Measurements from ENCODE around the gene PDE4B.
"Not testable (repeated sequence)": the region's sequence is repeated elsewhere in the genome, so short reads cannot be mapped to it uniquely, and the experiment has no call there.

Gene PDE4B

DNA sequence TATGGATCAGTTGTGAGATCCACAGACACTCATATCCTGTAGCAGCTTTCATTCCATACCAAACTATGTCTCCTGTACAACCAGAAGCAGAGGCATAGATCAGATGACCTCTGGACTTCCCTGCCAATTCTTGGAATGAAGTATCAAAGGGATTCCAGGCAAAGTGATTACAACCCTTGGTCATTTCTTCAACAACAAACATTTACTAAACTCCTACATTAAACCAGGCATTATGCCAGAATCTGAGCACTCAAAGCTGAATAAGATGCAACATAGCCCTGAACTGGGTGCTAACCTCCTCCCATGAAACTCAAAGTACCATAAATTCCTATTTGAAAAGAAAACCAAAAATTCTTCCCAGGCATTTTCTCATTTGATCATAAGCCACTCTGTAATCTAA lies 620.0 kb downstream of the PDE4B start:
- intact Hi-C loops (cut with micrococcal nuclease) = no loop called here
- Mint-ChIP-seq H3K27me3 (peaks cover 3% of the 10 kb centered on the region), H3K27ac (no peak overlapping the region)

GRCh38 chr1:66413136-66413837 lies 620.6 kb downstream of the PDE4B start:
- H3K27ac Mint-ChIP-seq = no peak overlapping the region
- intact Hi-C loops (cut with micrococcal nuclease) = no loop called here
- H3K27me3 Mint-ChIP-seq = peaks cover 3% of the 10 kb centered on the region

More for the DNA sequence above, 620.0 kb downstream of the PDE4B start:
- Mint-ChIP-seq H3K36me3 (ENCODE audit: low read depth) (peaks cover 7% of the 10 kb centered on the region), H3K4me3 (no peak overlapping the region), H3K4me1 (ENCODE audit: low read depth) (peaks cover 61% of the 10 kb centered on the region), H3K9me3 (peaks cover 24% of the 10 kb centered on the region)

GRCh38 chr1:66413838-66414175 lies 621.1 kb downstream of the PDE4B start:
- peaks cover 3% of the 10 kb centered on the region for H3K27me3 Mint-ChIP-seq
- peaks cover 69% of the 10 kb centered on the region for H3K4me1 Mint-ChIP-seq (ENCODE audit: low read depth)
- H3K27ac Mint-ChIP-seq = no peak overlapping the region
- intact Hi-C loops (cut with micrococcal nuclease) = no loop called here
- H3K9me3 Mint-ChIP-seq = peaks cover 30% of the 10 kb centered on the region
- peaks cover 13% of the 10 kb centered on the region for H3K36me3 Mint-ChIP-seq (ENCODE audit: low read depth)
- H3K4me3 Mint-ChIP-seq = no peak overlapping the region

More at GRCh38 chr1:66413136-66413837, 620.6 kb downstream of the PDE4B start:
- H3K9me3 Mint-ChIP-seq = peaks cover 30% of the 10 kb centered on the region
- H3K4me3 Mint-ChIP-seq = no peak overlapping the region
- peaks cover 13% of the 10 kb centered on the region for H3K36me3 Mint-ChIP-seq (ENCODE audit: low read depth)
- peaks cover 64% of the 10 kb centered on the region for H3K4me1 Mint-ChIP-seq (ENCODE audit: low read depth)

DNA sequence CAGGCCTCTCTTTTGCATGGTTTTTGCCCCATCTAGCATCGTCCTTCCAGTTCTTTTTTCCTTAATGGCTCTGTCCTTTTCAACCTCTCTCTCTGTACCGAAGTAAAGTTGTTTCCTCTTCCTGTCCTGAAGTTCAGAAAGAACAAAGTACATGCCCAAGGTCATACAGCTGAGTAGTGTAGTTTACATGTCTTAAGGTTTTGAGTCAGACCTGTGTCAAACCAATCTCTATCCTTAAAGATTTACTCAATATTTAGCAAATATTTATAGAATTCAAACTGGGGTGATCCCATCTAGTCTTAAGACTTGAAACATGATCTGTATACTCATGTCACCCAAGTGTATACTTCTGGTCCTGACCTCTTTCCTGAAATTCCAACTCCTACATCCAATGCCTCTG lies 622.6 kb downstream of the PDE4B start:
- H3K27ac Mint-ChIP-seq = no peak overlapping the region
- no peak overlapping the region for H3K4me3 Mint-ChIP-seq
- intact Hi-C loops (cut with micrococcal nuclease) = no loop called here
- peaks cover 76% of the 10 kb centered on the region for H3K4me1 Mint-ChIP-seq (ENCODE audit: low read depth)
- peaks cover 13% of the 10 kb centered on the region for H3K36me3 Mint-ChIP-seq (ENCODE audit: low read depth)
- H3K27me3 Mint-ChIP-seq = no peaks in the 10 kb centered on the region
- peaks cover 23% of the 10 kb centered on the region for H3K9me3 Mint-ChIP-seq

GRCh38 chr1:66415866-66416265 lies 623.2 kb downstream of the PDE4B start:
- Mint-ChIP-seq H3K9me3 (peaks cover 23% of the 10 kb centered on the region), H3K4me1 (ENCODE audit: low read depth) (peaks cover 78% of the 10 kb centered on the region), H3K36me3 (ENCODE audit: low read depth) (peaks cover 13% of the 10 kb centered on the region), H3K4me3 (no peak overlapping the region), H3K27ac (no peak overlapping the region), H3K27me3 (no peaks in the 10 kb centered on the region)
- intact Hi-C loops (cut with micrococcal nuclease) = no loop called here

DNA sequence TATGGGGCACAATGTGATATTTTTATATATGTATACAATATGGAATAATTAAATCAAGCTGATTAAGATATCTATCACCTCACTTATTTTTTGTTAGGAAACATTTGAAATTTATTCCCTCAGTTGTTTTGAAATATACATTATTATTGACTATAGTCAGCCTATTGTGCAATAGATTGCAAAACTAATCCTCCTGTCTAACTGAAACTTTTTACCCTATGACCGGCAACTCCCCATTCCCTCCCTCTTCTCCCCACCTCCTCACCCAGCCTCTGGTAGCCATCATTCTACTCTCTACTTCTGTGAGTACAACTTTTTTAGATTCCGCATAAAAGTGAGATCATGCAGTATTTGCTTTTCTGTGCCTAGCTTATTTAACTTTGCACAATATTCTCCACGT lies 623.6 kb downstream of the PDE4B start:
- no peak overlapping the region for H3K27ac Mint-ChIP-seq
- peaks cover 13% of the 10 kb centered on the region for H3K36me3 Mint-ChIP-seq (ENCODE audit: low read depth)
- intact Hi-C loops (cut with micrococcal nuclease) = no loop called here
- peaks cover 78% of the 10 kb centered on the region for H3K4me1 Mint-ChIP-seq (ENCODE audit: low read depth)
- no peaks in the 10 kb centered on the region for H3K27me3 Mint-ChIP-seq
- H3K9me3 Mint-ChIP-seq = peaks cover 23% of the 10 kb centered on the region
- H3K4me3 Mint-ChIP-seq = no peak overlapping the region

- no peak overlapping the region for H3K27ac Mint-ChIP-seq
- peaks cover 61% of the 10 kb centered on the region for H3K4me1 Mint-ChIP-seq (ENCODE audit: low read depth)
- intact Hi-C loops (cut with micrococcal nuclease) = no loop called here
- peaks cover 13% of the 10 kb centered on the region for H3K36me3 Mint-ChIP-seq (ENCODE audit: low read depth)
- H3K9me3 Mint-ChIP-seq = peaks cover 23% of the 10 kb centered on the region
- no peak overlapping the region for H3K4me3 Mint-ChIP-seq
- no peaks in the 10 kb centered on the region for H3K27me3 Mint-ChIP-seq
Observed at GRCh38 chr1:66418021-66418420, 625.3 kb downstream of the PDE4B start.

DNA sequence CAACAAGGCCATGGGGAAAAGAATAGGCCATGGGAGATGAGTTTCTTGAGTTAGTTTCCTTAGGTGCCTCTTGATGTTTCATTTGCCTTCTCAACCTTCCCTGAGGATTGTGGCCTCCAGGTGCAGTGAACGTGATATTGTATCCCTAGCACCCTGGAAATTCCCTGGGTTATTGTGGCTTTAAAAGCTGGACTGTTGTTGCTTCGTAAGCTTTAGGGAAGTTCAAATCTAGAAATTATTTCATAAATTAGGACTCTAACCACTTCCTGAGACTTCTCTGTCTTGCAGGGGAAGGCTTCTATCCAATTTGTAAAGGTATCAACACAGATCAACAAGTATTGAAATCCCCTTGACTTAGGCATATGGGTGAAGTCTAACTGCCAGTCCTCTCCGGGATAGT lies 627.5 kb downstream of the PDE4B start:
- H3K9me3 Mint-ChIP-seq = peaks cover 23% of the 10 kb centered on the region
- intact Hi-C loops (cut with micrococcal nuclease); H3K27ac Mint-ChIP-seq; H3K27me3 Mint-ChIP-seq; H3K4me3 Mint-ChIP-seq: not testable (repeated sequence)
- H3K36me3 Mint-ChIP-seq (ENCODE audit: low read depth) = peaks cover 13% of the 10 kb centered on the region
- peaks cover 49% of the 10 kb centered on the region for H3K4me1 Mint-ChIP-seq (ENCODE audit: low read depth)

DNA sequence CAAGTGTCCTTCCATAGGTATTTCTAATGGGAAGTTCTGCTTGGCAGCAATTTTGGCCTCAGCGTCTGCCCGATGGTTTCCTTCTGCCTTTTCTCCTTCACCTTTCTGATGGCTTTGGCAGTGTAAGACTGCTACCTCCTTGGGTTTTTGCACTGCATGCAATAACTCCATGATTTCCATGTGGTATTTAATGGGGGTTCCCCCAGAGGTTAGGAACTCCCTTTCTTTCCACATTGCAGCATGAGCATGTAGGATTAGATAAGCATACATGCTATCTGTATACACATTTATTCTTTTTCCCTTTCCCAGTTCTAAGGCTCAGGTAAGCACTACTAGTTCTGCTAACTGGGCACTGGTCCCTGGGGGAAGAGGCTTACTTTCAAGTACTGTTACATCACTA lies 628.2 kb downstream of the PDE4B start:
- H3K36me3 Mint-ChIP-seq (ENCODE audit: low read depth) = peaks cover 13% of the 10 kb centered on the region
- H3K9me3 Mint-ChIP-seq = peaks cover 23% of the 10 kb centered on the region
- H3K27ac Mint-ChIP-seq; intact Hi-C loops (cut with micrococcal nuclease); H3K27me3 Mint-ChIP-seq; H3K4me3 Mint-ChIP-seq: not testable (repeated sequence)
- H3K4me1 Mint-ChIP-seq (ENCODE audit: low read depth) = peaks cover 49% of the 10 kb centered on the region

- Mint-ChIP-seq H3K4me3 (no peak overlapping the region), H3K36me3 (ENCODE audit: low read depth) (peaks cover 5% of the 10 kb centered on the region), H3K27me3 (peaks cover 11% of the 10 kb centered on the region), H3K4me1 (ENCODE audit: low read depth) (peaks cover 47% of the 10 kb centered on the region), H3K27ac (no peak overlapping the region), H3K9me3 (peaks cover 15% of the 10 kb centered on the region)
- intact Hi-C loops (cut with micrococcal nuclease) = no loop called here
Observed at GRCh38 chr1:66422804-66423203, 630.1 kb downstream of the PDE4B start.
